Head of caudate nucleus (tissue), 42 donors: ENCODE data around the gene SORL1.
"Not testable (repeated sequence)": the region's sequence is repeated elsewhere in the genome, so short reads cannot be mapped to it uniquely, and the experiment has no call there.

Experiments
- DNase-seq, 42 donors: peaks; one replicate each; pipeline versions ENCODE4 v3.0.0 to v3.0.0-alpha.2; 2020 to 2021; ENCODE audit warnings: mixed read lengths in 7 of 42
- intact Hi-C: fragments of 100-400 bp; cut with DNase I; formaldehyde crosslinking; loops from one replicate; pipeline ENCODE4 v1.15.0; 2022

Gene SORL1

DNA sequence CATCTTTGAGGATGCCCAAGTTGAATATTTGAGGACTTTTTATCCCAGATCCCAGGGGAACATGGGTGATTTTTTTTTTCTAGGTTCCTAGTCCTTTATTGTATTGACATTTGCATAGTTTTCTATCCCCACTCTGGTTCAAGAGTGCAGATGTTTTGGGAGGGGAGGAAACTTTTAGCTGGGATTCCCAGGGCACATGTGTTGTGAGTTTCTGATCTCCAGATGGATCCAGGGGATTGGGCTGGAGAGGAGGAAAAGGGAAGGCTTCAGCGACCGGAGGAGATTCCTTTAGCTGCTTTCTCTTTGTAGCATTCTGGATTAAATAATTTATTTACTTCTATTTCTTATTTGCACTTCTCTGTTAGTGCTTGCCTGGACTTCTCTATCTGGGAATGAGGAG is 15.4 kb downstream of the SORL1 start:
- intact Hi-C loops: no loop called here
- DNase-seq: no peak

DNA sequence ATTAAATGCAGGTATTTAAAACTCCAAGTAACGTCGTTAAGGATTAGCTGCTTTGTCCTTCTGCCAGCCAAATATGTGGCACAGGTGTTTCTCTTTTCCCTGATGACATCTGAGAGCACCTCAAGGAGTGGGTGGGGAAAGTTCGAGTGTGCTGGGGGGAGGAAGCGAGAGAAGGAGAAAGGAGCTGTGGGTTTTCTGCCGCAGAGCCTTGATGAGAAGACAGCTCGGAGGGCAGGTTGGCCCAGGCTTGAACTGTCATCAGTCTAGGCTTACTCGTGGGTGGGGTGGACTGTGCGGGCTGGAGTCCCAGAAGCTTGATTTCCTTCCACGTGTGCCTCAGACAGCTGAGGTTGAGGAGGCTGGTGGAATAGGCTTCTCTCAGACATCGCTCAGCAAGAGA is 15.9 kb downstream of the SORL1 start:
- DNase-seq: peak in 32 of 42 donors; percentile 19 to 80 (median 48)
- intact Hi-C loops: no loop called here

DNA sequence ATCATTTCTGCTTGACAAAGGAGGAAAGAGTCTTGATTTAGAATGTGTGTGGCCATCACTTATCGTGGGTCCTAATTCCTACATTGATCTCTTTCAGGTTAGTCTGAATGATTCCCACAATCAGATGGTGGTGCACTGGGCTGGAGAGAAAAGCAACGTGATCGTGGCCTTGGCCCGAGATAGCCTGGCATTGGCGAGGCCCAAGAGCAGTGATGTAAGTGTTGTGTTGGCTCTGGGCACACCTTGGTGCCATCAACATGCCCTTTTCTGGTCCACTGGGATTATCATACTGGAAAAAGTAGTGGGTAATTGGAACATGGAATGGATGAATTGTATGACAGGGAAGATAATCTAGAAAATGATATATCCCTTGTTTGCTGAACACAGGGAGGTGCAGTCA is 17.8 kb downstream of the SORL1 start:
- intact Hi-C loops: no loop called here

GRCh38 chr11:121471167-121471566 is 19.1 kb downstream of the SORL1 start:
- intact Hi-C loops: no loop called here

More for the DNA sequence above, 17.8 kb downstream of the SORL1 start:
- DNase-seq: no peak

DNA sequence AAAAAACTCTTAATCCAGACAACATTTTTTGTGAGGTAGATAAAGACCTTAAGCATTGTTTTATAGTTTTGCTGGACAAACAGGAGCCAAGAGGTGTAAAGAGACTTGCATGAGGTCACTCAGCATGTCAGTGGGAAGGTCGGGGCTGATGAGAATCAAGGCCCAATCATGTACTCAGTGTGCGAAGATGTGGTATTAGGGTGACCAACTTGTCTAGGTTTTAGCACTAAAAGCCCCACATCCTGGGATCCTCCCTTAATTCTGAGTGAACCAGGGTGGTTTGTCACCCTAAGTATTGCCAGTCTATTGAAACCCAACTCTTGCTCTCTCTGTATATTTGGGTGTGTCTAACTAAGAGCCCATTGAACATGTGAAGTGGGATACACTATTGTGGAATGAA is 20.2 kb downstream of the SORL1 start:
- intact Hi-C loops: no loop called here
- DNase-seq: no peak

More at GRCh38 chr11:121471167-121471566, 19.1 kb downstream of the SORL1 start:
- DNase-seq: no peak

- DNase-seq: peak in 28 of 42 donors; percentile 27 to 78 (median 56)
- intact Hi-C loops: no loop called here
These were observed 21.1 kb downstream of the SORL1 start for GRCh38 chr11:121473064-121473777.

DNA sequence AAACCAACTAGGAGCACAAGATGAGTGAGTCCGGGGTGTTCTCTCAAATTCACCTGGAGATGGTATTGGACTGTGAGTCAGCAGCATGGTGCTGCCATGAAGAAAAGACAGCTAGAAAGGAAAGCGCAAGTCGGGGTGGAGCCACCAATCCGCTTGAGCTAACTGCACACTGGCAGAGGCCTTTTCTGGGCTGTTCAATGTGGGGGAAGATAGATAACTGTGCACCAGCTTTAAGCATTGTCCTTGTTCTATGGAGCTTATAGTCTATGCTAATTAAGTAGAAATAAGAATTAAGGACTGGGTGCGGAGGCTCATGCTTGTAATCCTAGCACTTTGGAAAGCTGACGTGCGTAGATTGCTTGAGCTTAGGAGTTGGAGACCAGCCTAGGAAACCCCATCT is 22.6 kb downstream of the SORL1 start:
- DNase-seq: peak in 1 of 42 donors; percentile 16
- intact Hi-C loops: no loop called here

- no peak for DNase-seq
- intact Hi-C loops: no loop called here
These were observed 24.4 kb downstream of the SORL1 start for GRCh38 chr11:121476379-121477032.

GRCh38 chr11:121478226-121478894 is 26.2 kb downstream of the SORL1 start:
- intact Hi-C loops: no loop called here
- DNase-seq: no peak

- no peak for DNase-seq
- intact Hi-C loops: no loop called here
These were observed 27.0 kb downstream of the SORL1 start for GRCh38 chr11:121478895-121479697.

DNA sequence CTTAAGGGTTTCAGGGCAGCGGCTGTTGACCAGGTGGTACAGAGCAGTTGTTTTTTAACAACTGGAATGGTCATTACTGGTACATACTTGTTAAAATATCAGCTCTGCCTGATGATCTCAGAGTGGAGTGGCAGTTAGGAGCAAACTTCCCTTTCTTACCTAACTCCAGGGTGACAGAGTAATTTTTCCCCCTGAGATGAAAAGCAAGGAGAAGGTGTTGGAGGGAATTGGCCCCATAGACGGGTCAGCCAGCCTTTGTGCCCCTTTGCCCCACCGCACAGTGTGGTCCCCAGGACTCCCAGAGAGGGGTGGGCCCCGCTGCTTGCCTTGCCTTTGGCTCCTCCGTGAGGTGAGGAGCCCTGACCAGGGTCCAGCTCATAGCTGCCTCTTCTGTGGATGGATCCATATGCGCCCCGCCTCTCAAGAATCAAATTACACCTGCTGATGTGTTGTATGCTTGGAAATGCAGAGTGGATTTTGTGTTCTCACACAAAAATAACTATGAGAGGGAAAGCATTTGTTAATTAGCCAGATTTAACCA is 27.7 kb downstream of the SORL1 start:
- no peak for DNase-seq
- intact Hi-C loops: no loop called here

- intact Hi-C loops, DNase-seq: not testable (repeated sequence)
These were observed 29.5 kb downstream of the SORL1 start for GRCh38 chr11:121481484-121482230.

DNA sequence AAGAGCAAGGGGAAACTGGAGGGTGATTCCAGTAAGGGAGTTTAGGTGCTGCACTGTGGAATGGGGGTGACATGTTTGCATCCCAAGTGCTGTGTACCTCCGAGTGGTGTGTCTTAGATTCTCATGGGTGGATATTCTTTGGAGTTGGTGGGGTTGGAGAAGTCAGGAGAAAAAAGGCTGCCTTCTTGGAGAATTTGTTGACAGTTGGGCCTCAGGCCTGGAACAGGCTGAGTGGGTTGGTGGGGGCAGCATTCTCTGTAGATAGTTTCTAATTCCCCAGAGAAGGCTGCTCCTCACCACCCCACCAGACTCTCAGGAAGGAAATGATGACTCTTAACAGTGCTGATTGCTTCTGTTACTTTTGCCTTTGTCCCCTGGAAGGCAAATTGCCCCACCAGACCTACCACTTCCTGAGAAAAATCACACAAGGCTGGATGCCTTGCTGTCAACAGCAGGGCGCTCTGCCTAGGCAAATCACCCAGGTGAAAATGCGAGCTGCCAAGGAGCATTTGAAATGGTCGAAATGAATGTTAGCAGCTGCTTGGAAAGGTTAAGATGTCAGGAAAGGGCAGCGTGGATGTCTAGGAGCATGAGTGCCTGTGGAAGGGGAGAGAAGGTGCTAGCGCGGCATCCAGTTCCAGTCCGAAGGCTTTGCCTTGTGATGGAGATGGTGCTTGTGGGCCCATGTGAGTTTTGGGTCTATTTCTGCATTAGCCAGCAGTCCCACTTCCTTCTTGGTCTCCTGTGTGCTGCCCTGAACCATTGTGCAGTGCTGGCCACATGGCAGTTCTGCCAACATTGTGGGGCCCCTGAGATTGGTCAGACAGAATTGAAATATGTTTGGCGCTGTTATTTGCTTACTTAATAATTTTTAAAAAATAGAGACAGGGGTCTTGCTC is 30.4 kb downstream of the SORL1 start:
- DNase-seq: peak in 14 of 42 donors; percentile 18 to 52 (median 36)
- intact Hi-C loops: no loop called here

DNA sequence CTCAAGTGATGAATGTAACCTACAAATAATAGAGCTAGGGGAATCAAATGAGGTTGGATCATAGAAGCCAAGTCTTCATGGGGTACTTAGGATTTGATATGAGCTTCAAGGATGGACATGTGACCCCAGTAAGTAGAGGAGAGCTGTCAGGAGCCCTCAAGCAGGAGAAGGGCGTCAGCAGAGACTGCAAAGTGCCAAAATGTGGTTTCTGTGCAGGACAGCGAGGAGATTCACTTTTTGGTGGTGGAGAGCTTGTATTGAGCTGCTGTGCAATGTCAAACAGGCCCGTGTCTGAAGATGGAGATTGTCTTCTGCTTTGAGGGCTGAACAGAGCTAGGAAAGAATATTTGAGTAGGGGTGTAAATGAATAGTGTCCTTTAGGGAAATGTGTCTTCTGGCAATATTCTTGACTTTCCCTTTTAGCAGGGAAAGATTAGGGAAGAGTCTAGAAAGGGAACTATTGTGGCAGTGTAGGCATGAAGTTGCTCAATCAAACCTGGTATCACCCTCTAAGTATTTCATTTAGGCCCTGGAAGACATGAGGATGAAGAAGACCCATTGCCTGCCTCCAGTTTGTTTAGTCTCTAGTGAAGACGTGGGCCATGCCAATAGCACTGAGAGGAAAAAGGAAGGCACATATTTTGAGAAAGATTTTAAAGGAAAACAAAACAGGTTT is 31.8 kb downstream of the SORL1 start:
- DNase-seq: peak in 1 of 42 donors; percentile 25
- intact Hi-C loops: no loop called here

DNA sequence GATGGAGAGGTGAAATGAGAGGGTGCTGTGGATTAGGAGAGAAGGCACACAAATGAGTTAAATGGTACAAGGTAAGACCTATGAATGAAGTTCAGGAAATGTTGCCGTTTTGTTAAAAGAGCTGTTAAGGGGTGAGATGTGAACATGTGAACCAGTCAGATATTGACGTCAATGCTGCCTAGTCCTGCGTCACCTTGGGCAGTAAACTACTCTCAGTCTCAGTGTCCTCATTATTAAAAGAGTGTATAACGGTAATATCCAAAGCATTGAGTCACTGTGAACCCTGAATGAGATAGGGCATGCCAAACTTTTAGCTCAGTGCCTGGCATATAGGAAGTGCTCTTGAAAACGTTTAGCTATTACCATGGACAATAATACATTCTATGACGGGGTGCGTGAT is 33.1 kb downstream of the SORL1 start:
- peak in 1 of 42 donors; percentile 4 for DNase-seq
- intact Hi-C loops: no loop called here

- intact Hi-C loops: no loop called here
- no peak for DNase-seq
These were observed 33.9 kb downstream of the SORL1 start for GRCh38 chr11:121486054-121486453.

GRCh38 chr11:121487191-121487590 is 35.1 kb downstream of the SORL1 start:
- intact Hi-C loops: no loop called here
- DNase-seq: no peak
